DOHH2 (cell line): ENCODE results near the gene CACNB1.

Experiments used
- CTCF ChIP-seq: fragments of 200-600 bp; sonication (generic); IDR thresholded peaks from one replicate; pipeline ENCODE4 v1.5.1; 2014; ENCODE audit warnings: antibody characterized with exemption, mild to moderate bottlenecking, low read depth, low read length; ENCODE audit not compliant: poor library complexity, severe bottlenecking
- EZH2phosphoT487 ChIP-seq: fragments of 200-600 bp; sonication (generic); IDR thresholded peaks from 2 replicates; pipeline ENCODE4 v1.6.1; 2017; ENCODE audit warnings: borderline replicate concordance, mild to moderate bottlenecking, antibody characterized with exemption, low read length, moderate library complexity, mixed read lengths

DNA sequence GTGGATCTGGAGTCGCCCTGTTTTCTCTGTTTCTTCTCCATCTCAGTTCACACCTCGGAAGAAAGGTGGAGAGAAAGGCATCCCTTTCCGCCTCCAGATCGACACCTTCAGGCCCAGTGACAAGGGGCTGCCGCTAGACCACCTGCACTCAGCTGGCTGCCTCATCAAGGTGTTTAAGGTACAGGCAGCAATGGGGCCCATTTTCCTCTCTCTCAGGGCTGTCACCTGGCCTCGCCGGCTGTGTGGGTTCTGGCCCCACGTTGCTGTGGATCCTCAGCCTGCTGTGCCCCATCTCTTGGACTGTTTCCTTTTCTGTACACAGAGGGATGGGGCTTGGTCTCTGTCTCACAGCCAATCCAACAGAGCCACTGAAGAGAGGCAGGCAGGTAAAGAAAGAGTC is 45.7 kb upstream of the CACNB1 start:
- TF ChIP-seq CTCF (no peak), EZH2phosphoT487 (no peak)
